Keratinocyte (primary cell): ENCODE measurements around the gene TOX2. TPM values are rescaled to one million over a fixed set of nuclear protein-coding genes. Genes with fewer than 3 reads are reported as not detected.

Experiments
- DNase-seq: peaks from one replicate; pipeline ENCODE4 v3.0.0-alpha.2; 2011; ENCODE audit warnings: low read depth, missing footprints, low spot score
- FAIRE-seq: peaks from 2 replicates; lab custom pipeline; 2011; peaks lifted over from hg19 to GRCh38; lab: Jason Lieb, UNC
- H2AFZ ChIP-seq: 2 replicates; pipeline ENCODE4 v1.6.0; 2012; ENCODE audit warnings: low read length, control low read depth, inconsistent platforms; ENCODE audit not compliant: control insufficient read depth
- H3K27ac ChIP-seq: 2 replicates; pipeline ENCODE4 v1.5.1; 2011; ENCODE audit warnings: low read length; ENCODE audit not compliant: control insufficient read depth, insufficient read depth
- H3K27me3 ChIP-seq: 3 replicates; pipeline ENCODE4 v1.6.0; 2011; ENCODE audit warnings: low read length; ENCODE audit not compliant: control insufficient read depth, insufficient read depth; ENCODE audit errors: extremely low read depth
- H3K36me3 ChIP-seq, 2 experiments: 2 replicates in 1 of 2; 3 replicates in 1 of 2; pipeline ENCODE4 v1.5.1; 2011; ENCODE audit warnings: low read length in 2 of 2, mild to moderate bottlenecking in 1 of 2; ENCODE audit not compliant: control insufficient read depth in 2 of 2, insufficient read depth in 2 of 2; ENCODE audit errors: extremely low read depth in 1 of 2
- H3K4me1 ChIP-seq: 3 replicates; pipeline ENCODE4 v1.5.1; 2011; ENCODE audit warnings: low read length; ENCODE audit not compliant: control insufficient read depth, insufficient read depth; ENCODE audit errors: extremely low read depth
- H3K4me2 ChIP-seq: 3 replicates; pipeline ENCODE4 v1.6.0; 2011; ENCODE audit warnings: low read depth, low read length; ENCODE audit not compliant: control insufficient read depth, insufficient read depth; ENCODE audit errors: extremely low read depth
- H3K4me3 ChIP-seq, 3 experiments: fragments of 200-600 bp in 1 of 3; sonication (generic) in 1 of 3; 2 replicates in 2 of 3; 3 replicates in 1 of 3; pipeline ENCODE4 v1.5.1; 2011 to 2016; ENCODE audit warnings: low read length in 3 of 3, mild to moderate bottlenecking in 3 of 3, control low read depth in 2 of 3, inconsistent platforms in 1 of 3, low read depth in 1 of 3, mixed read lengths in 1 of 3, mixed run types in 1 of 3, moderate library complexity in 1 of 3; ENCODE audit not compliant: control insufficient read depth in 2 of 3, insufficient read depth in 2 of 3; ENCODE audit errors: extremely low read depth in 1 of 3
- H3K79me2 ChIP-seq: 2 replicates; pipeline ENCODE4 v1.6.0; 2012; ENCODE audit warnings: low read length; ENCODE audit not compliant: control insufficient read depth, insufficient read depth
- H3K9ac ChIP-seq: 3 replicates; pipeline ENCODE4 v1.6.0; 2011; ENCODE audit warnings: low read length; ENCODE audit not compliant: control insufficient read depth, insufficient read depth; ENCODE audit errors: extremely low read depth
- H3K9me1 ChIP-seq: 3 replicates; pipeline ENCODE4 v1.6.0; 2011; ENCODE audit warnings: low read length; ENCODE audit not compliant: control insufficient read depth, insufficient read depth; ENCODE audit errors: extremely low read depth
- H3K9me3 ChIP-seq: 2 replicates; pipeline ENCODE4 v1.5.1; 2012; ENCODE audit warnings: low read depth, low read length; ENCODE audit not compliant: control insufficient read depth
- H4K20me1 ChIP-seq: 3 replicates; pipeline ENCODE4 v1.6.0; 2011; ENCODE audit warnings: low read length; ENCODE audit not compliant: control insufficient read depth, insufficient read depth; ENCODE audit errors: extremely low read depth
- EZH2 ChIP-seq: IDR thresholded peaks from one replicate; pipeline ENCODE4 v1.6.1; 2012; ENCODE audit warnings: inconsistent platforms, mild to moderate bottlenecking, low read length, moderate library complexity
- dilution Hi-C: fragments of 300-500 bp; cut with MboI; formaldehyde crosslinking; loops from one replicate; pipeline ENCODE4 v1.7.0; 2020; ENCODE audit warnings: low sequenced_read_pairs; ENCODE audit not compliant: extremely low pct_ligation_motif_present
- polyA plus RNA-seq, 5 experiments: library from polyadenylated mRNA; depleted of rRNA in 3 of 5; stranded (reverse) in 3 of 5; stranded (forward) in 1 of 5; unstranded in 1 of 5; fragments of >200 nt; gene quantifications; 1 replicate in 1 of 5; 2 replicates in 3 of 5; 3 replicates in 1 of 5; pipeline versions ENCODE4 v1.2.1 to v1.2.3, GENCODE V29; 2011 to 2012; ENCODE audit warnings: missing spikeins in 2 of 5, low read depth in 1 of 5, low replicate concordance in 1 of 5
- TF ChIP-seq, protein P1 (sequence below), 3 experiments: IDR thresholded peaks in 1 of 3; conservative IDR thresholded peaks in 1 of 3; optimal IDR thresholded peaks in 1 of 3; 2 replicates in 2 of 3; 3 replicates in 1 of 3; pipeline versions ENCODE3 to v1.5.1; 2011; ENCODE audit warnings: low read length in 3 of 3, mild to moderate bottlenecking in 3 of 3, moderate library complexity in 2 of 3, control low read depth in 1 of 3, inconsistent platforms in 1 of 3; ENCODE audit not compliant: insufficient read depth in 2 of 3; ENCODE audit errors: extremely low read depth in 1 of 3

The TOX2 gene
- polyA plus RNA-seq, 1 donor (not counting 4 experiments of a cell fraction or from before 2014, with no cell fraction given): 0.20 TPM

DNA sequence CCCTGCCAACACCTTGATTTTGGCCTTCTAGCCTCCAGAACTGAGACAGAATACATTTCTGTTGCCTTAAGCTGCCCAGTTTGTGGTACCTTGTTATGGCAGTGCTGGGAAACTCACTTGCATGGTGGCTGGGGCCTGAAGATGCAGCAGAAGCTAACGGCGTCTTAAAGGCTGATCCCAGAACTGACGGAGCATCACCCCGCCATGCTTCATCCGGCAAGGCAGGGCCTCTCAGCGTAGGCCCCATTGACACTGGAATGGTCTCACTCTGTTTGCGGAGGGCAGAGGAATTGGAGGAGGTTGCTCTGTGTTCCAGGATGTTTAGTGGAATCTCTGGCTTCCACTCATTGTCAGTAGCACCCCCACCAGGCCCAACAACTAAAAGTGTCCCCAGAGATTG is 170.2 kb downstream of the TOX2 start:
- H3K79me2 ChIP-seq: no peaks in the 10 kb centered on the region
- peaks cover 11% of the 10 kb centered on the region for H3K4me1 ChIP-seq
- TF ChIP-seq, protein P1, sequence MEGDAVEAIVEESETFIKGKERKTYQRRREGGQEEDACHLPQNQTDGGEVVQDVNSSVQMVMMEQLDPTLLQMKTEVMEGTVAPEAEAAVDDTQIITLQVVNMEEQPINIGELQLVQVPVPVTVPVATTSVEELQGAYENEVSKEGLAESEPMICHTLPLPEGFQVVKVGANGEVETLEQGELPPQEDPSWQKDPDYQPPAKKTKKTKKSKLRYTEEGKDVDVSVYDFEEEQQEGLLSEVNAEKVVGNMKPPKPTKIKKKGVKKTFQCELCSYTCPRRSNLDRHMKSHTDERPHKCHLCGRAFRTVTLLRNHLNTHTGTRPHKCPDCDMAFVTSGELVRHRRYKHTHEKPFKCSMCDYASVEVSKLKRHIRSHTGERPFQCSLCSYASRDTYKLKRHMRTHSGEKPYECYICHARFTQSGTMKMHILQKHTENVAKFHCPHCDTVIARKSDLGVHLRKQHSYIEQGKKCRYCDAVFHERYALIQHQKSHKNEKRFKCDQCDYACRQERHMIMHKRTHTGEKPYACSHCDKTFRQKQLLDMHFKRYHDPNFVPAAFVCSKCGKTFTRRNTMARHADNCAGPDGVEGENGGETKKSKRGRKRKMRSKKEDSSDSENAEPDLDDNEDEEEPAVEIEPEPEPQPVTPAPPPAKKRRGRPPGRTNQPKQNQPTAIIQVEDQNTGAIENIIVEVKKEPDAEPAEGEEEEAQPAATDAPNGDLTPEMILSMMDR (optimal IDR thresholded peaks at IDR 0.05 in 1 of 3, IDR thresholded peaks at IDR 0.05 in 1 of 3, conservative IDR thresholded peaks at IDR 0.05 in 1 of 3; ENCODE audit: extremely low read depth in 1 of 3, insufficient read depth in 2 of 3, low read length in 3 of 3): no peak
- no peak for TF ChIP-seq EZH2
- H3K9me3 ChIP-seq: no peaks in the 10 kb centered on the region
- dilution Hi-C loops: no loop called here
- no peaks in the 10 kb centered on the region for H3K27me3 ChIP-seq
- DNase-seq (no peak), FAIRE-seq (no peak)
- H2AFZ ChIP-seq: no peak overlapping the region
- no peaks in the 10 kb centered on the region for H3K36me3 ChIP-seq
- H3K27ac ChIP-seq: no peak overlapping the region
- H3K9me1 ChIP-seq: no peaks in the 10 kb centered on the region
- H3K9ac ChIP-seq: no peak overlapping the region
- H3K4me3 ChIP-seq: no peak overlapping the region
- H3K4me2 ChIP-seq: no peak overlapping the region
- H4K20me1 ChIP-seq: no peaks in the 10 kb centered on the region

DNA sequence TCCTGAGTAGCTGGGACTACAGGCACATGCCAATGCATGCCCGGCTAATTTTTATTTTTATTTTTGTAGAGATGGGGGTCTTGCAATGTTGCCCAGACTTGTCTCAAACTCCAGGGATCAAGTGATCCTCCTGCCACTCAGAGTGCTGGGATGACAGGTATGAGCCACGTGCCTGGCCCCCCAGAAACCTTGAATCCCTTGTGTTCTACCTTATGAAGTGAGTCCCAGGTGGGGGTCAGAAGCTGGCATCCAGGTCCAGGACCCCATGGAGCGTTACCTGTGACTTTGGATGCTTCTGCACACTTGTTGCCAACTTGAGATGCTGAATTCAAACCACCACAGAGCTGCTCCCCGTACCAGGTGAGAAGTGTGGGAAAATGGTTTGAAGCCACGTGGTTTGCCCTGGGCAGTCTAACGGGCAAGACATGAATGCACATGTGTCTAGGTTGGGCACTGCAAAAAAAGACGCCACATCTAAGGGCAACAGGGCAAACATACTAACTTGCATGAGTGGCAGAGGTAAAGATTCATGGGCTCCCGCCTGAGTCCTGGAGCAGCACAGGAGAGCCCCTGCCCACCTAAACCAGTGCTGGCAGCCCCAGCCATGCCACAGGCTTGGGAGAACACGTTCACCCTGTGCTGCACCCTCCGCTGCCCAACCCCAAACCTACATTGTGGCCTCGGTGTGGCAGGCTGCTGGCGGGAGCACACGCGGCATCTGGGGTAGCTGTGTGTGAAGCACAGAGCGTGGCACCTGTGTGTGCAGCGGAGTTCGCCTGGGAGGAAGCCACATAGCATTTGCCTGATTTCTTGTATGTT is 171.2 kb downstream of the TOX2 start:
- no peak overlapping the region for H3K27ac ChIP-seq
- FAIRE-seq (no peak), DNase-seq (no peak)
- no peaks in the 10 kb centered on the region for H3K79me2 ChIP-seq
- no peak for TF ChIP-seq EZH2
- TF ChIP-seq, protein P1 (optimal IDR thresholded peaks at IDR 0.05 in 1 of 3, IDR thresholded peaks at IDR 0.05 in 1 of 3, conservative IDR thresholded peaks at IDR 0.05 in 1 of 3; ENCODE audit: extremely low read depth in 1 of 3, insufficient read depth in 2 of 3, low read length in 3 of 3): no peak
- no peaks in the 10 kb centered on the region for H3K9me1 ChIP-seq
- no peak overlapping the region for H3K4me2 ChIP-seq
- peaks cover 20% of the 10 kb centered on the region for H3K4me1 ChIP-seq
- dilution Hi-C loops: no loop called here
- no peaks in the 10 kb centered on the region for H3K27me3 ChIP-seq
- H2AFZ ChIP-seq: no peak overlapping the region
- H3K4me3 ChIP-seq: no peak overlapping the region
- no peaks in the 10 kb centered on the region for H3K9me3 ChIP-seq
- no peaks in the 10 kb centered on the region for H3K36me3 ChIP-seq
- H3K9ac ChIP-seq: no peak overlapping the region
- no peaks in the 10 kb centered on the region for H4K20me1 ChIP-seq
